ENCODE results near the gene CTBP2.

- TF ChIP-seq, protein P1, sequence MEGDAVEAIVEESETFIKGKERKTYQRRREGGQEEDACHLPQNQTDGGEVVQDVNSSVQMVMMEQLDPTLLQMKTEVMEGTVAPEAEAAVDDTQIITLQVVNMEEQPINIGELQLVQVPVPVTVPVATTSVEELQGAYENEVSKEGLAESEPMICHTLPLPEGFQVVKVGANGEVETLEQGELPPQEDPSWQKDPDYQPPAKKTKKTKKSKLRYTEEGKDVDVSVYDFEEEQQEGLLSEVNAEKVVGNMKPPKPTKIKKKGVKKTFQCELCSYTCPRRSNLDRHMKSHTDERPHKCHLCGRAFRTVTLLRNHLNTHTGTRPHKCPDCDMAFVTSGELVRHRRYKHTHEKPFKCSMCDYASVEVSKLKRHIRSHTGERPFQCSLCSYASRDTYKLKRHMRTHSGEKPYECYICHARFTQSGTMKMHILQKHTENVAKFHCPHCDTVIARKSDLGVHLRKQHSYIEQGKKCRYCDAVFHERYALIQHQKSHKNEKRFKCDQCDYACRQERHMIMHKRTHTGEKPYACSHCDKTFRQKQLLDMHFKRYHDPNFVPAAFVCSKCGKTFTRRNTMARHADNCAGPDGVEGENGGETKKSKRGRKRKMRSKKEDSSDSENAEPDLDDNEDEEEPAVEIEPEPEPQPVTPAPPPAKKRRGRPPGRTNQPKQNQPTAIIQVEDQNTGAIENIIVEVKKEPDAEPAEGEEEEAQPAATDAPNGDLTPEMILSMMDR (IDR thresholded peaks at IDR 0.05; ENCODE audit: low read depth, low read length, poor library complexity, severe bottlenecking) = no peak
- no peak for TF ChIP-seq EZH2phosphoT487 (IDR thresholded peaks at IDR 0.05; ENCODE audit: borderline replicate concordance, low read length)
These were observed 19.1 kb downstream of the CTBP2 start for GRCh38 chr10:125141150-125141859.
